K562 (cell line): ENCODE results near the gene SRRT. TPM values are rescaled to one million over a fixed set of nuclear protein-coding genes. Genes with fewer than 3 reads are reported as not detected.

ENCODE experiments used
- ARNT ChIP-seq, 2 experiments: fragments of 450-650 bp; IDR thresholded peaks; 2 replicates each; pipeline ENCODE4 v1.6.1; 2016; ENCODE audit warnings: mild to moderate bottlenecking in 1 of 2
- FOXJ3 ChIP-seq: sonication (generic); formaldehyde crosslinking; IDR thresholded peaks from 2 replicates; pipeline ENCODE4 v1.4.0; 2020; ENCODE audit warnings: mild to moderate bottlenecking, missing genetic modification reagents
- HNRNPH1 ChIP-seq: fragments of 200-400 bp; formaldehyde crosslinking; optimal IDR thresholded peaks from 2 replicates; pipeline ENCODE3; 2017; ENCODE audit warnings: low read depth, mild to moderate bottlenecking, low read length, moderate library complexity
- HSF4 ChIP-seq: fragments of 250-450 bp; sonication (Bioruptor Pico); IDR thresholded peaks from 2 replicates; pipeline ENCODE4 v2.1.2; 2022; ENCODE audit warnings: mild to moderate bottlenecking, moderate library complexity, borderline replicate concordance
- MIER1 ChIP-seq: fragments of 450-650 bp; IDR thresholded peaks from 2 replicates; pipeline ENCODE4 v1.6.1; 2016; ENCODE audit warnings: antibody characterized with exemption, mild to moderate bottlenecking, low read depth
- NCOA6 ChIP-seq: fragments of 450-650 bp; IDR thresholded peaks from 2 replicates; pipeline ENCODE4 v1.6.1; 2017; ENCODE audit warnings: mild to moderate bottlenecking
- NFE2 ChIP-seq: IDR thresholded peaks from 2 replicates; pipeline ENCODE4 v1.6.1; 2014; ENCODE audit warnings: antibody characterized with exemption, low read depth
- PRMT5 ChIP-seq: sonication (generic); formaldehyde crosslinking; IDR thresholded peaks from 2 replicates; pipeline ENCODE4 v1.5.0; 2020; ENCODE audit warnings: missing genetic modification reagents
- PRPF4 ChIP-seq: fragments of 200-400 bp; formaldehyde crosslinking; IDR thresholded peaks from one replicate; pipeline ENCODE4 v1.6.1; 2017; ENCODE audit warnings: low read length, low read depth, mild to moderate bottlenecking; ENCODE audit not compliant: insufficient read depth, poor library complexity, severe bottlenecking
- SIN3B ChIP-seq: fragments of 450-650 bp; IDR thresholded peaks from 2 replicates; pipeline ENCODE4 v1.6.1; 2017; ENCODE audit warnings: low read depth, mild to moderate bottlenecking, moderate library complexity
- XRCC3 ChIP-seq: fragments of 450-650 bp; IDR thresholded peaks from 2 replicates; pipeline ENCODE4 v1.6.1; 2017; ENCODE audit warnings: mild to moderate bottlenecking, moderate library complexity
- polyA plus RNA-seq, 8 experiments: library from polyadenylated mRNA; depleted of rRNA in 4 of 8; stranded (reverse) in 5 of 8; unstranded in 3 of 8; fragments of >200 nt; fragmentation: Nextera tagmentation in 2 of 8; fragmentation: Illumina TruSeq in 1 of 8; extraction: Ambion mirVana in 2 of 8; extraction: Trizol in 1 of 8; gene quantifications; 2 replicates each; pipeline versions ENCODE4 v1.2.1 to v1.2.3, GENCODE V29; 2011 to 2014; ENCODE audit warnings: inconsistent platforms in 1 of 8, missing spikeins in 1 of 8
- total RNA-seq, 7 experiments: library from RNA; depleted of rRNA in 6 of 7; stranded (reverse); fragments of >200 nt in 6 of 7; fragmentation: Illumina TruSeq in 2 of 7; extraction: Trizol in 2 of 7; gene quantifications; 2 replicates each; pipeline versions ENCODE4 v1.2.1 to v1.2.3, GENCODE V29; 2011 to 2021; ENCODE audit warnings: low replicate concordance in 1 of 7
- TF ChIP-seq, protein P1 (sequence below), 2 experiments: fragments of 450-650 bp in 1 of 2; sonication (generic) in 1 of 2; formaldehyde crosslinking; conservative IDR thresholded peaks; 2 replicates each; pipeline versions ENCODE4 v1.4.0 to v1.8.1; 2020 to 2022; ENCODE audit warnings: mild to moderate bottlenecking in 1 of 2, missing genetic modification reagents in 1 of 2
- TF ChIP-seq, protein P2 (sequence below): IDR thresholded peaks from 2 replicates; pipeline ENCODE4 v1.6.1; 2011; ENCODE audit not compliant: insufficient read length; ENCODE audit errors: extremely low read depth
- TF ChIP-seq, protein P3 (sequence below): fragments of 450-650 bp; conservative IDR thresholded peaks from 2 replicates; pipeline ENCODE4 v1.6.1; 2016; ENCODE audit warnings: missing genetic modification characterization, low read depth, mild to moderate bottlenecking, missing compliant biosample characterization, moderate library complexity
- TF ChIP-seq, protein P4 (sequence below): fragments of 250-450 bp; sonication (Bioruptor Pico); IDR thresholded peaks from 2 replicates; pipeline ENCODE4 v1.5.0; 2021; ENCODE audit warnings: mild to moderate bottlenecking, borderline replicate concordance
- TF ChIP-seq, protein P5 (sequence below): fragments of 450-650 bp; IDR thresholded peaks from 2 replicates; pipeline ENCODE4 v1.7.0; 2016; ENCODE audit warnings: borderline replicate concordance
- TF ChIP-seq, protein P6 (sequence below): fragments of 250-450 bp; sonication (Bioruptor Pico); IDR thresholded peaks from 2 replicates; pipeline ENCODE4 v1.5.0; 2021; ENCODE audit warnings: mild to moderate bottlenecking, moderate library complexity

Gene SRRT
- total and polyA plus RNA-seq, 9 of the 15 experiments (the other 6 are each of a cell fraction or from before 2014, with no cell fraction given) = 10.3 to 263 (median 84.4) TPM

DNA sequence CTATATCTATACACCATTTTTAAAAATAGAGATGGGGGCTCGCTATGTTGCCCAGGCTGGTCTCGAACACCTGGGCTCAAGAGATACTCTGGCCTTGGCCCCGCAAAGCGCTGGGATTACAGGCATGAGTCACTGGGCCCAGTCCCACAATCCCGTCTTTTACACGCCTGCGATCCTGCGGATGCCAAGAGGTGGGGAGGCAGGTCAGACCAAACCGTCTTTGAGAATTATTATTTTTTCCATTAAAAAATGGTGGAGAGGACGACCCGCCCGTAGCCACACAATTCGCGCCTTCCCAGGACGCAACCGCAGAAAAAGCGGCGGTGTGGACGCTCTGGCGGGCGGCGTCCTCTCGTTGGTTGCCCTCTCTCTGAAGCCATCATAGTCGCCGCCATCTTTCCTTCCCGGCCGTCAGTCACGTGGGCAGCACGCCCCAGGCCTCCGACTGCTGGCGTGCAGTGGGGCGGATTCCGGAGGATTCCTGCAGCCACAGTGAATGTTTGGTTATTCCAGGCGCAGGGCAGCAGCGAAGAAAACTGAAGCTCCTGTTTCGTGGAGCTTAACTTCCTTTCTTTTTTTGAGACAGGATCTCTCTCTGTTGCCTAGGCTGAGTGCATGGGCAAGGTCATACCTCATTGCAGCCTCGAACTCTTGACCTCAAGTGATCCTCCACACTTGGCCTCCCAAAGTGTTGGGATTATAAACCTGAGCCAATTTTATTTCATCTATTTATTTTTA lies 37.6 kb upstream of the SRRT start (continued):
- TF ChIP-seq, protein P1, sequence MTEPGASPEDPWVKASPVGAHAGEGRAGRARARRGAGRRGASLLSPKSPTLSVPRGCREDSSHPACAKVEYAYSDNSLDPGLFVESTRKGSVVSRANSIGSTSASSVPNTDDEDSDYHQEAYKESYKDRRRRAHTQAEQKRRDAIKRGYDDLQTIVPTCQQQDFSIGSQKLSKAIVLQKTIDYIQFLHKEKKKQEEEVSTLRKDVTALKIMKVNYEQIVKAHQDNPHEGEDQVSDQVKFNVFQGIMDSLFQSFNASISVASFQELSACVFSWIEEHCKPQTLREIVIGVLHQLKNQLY (CRISPR knock-in tag; conservative IDR thresholded peaks at IDR 0.05) = peak; percentile 89 to 92
- TF ChIP-seq, protein P2, sequence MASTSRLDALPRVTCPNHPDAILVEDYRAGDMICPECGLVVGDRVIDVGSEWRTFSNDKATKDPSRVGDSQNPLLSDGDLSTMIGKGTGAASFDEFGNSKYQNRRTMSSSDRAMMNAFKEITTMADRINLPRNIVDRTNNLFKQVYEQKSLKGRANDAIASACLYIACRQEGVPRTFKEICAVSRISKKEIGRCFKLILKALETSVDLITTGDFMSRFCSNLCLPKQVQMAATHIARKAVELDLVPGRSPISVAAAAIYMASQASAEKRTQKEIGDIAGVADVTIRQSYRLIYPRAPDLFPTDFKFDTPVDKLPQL = no peak
- TF ChIP-seq, protein P3, sequence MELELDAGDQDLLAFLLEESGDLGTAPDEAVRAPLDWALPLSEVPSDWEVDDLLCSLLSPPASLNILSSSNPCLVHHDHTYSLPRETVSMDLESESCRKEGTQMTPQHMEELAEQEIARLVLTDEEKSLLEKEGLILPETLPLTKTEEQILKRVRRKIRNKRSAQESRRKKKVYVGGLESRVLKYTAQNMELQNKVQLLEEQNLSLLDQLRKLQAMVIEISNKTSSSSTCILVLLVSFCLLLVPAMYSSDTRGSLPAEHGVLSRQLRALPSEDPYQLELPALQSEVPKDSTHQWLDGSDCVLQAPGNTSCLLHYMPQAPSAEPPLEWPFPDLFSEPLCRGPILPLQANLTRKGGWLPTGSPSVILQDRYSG (tag) = no peak
- TF ChIP-seq HNRNPH1 = no peak
- TF ChIP-seq MIER1 = no peak
- no peak for TF ChIP-seq XRCC3
- TF ChIP-seq HSF4 (CRISPR knock-in tag) = no peak
- TF ChIP-seq, protein P4, sequence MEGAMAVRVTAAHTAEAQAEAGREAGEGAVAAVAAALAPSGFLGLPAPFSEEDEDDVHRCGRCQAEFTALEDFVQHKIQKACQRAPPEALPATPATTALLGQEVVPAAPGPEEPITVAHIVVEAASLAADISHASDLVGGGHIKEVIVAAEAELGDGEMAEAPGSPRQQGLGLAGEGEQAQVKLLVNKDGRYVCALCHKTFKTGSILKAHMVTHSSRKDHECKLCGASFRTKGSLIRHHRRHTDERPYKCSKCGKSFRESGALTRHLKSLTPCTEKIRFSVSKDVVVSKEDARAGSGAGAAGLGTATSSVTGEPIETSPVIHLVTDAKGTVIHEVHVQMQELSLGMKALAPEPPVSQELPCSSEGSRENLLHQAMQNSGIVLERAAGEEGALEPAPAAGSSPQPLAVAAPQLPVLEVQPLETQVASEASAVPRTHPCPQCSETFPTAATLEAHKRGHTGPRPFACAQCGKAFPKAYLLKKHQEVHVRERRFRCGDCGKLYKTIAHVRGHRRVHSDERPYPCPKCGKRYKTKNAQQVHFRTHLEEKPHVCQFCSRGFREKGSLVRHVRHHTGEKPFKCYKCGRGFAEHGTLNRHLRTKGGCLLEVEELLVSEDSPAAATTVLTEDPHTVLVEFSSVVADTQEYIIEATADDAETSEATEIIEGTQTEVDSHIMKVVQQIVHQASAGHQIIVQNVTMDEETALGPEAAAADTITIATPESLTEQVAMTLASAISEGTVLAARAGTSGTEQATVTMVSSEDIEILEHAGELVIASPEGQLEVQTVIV = no peak
- TF ChIP-seq, protein P5, sequence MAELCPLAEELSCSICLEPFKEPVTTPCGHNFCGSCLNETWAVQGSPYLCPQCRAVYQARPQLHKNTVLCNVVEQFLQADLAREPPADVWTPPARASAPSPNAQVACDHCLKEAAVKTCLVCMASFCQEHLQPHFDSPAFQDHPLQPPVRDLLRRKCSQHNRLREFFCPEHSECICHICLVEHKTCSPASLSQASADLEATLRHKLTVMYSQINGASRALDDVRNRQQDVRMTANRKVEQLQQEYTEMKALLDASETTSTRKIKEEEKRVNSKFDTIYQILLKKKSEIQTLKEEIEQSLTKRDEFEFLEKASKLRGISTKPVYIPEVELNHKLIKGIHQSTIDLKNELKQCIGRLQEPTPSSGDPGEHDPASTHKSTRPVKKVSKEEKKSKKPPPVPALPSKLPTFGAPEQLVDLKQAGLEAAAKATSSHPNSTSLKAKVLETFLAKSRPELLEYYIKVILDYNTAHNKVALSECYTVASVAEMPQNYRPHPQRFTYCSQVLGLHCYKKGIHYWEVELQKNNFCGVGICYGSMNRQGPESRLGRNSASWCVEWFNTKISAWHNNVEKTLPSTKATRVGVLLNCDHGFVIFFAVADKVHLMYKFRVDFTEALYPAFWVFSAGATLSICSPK = no peak
- TF ChIP-seq PRMT5 (CRISPR knock-in tag) = no peak
- no peak for TF ChIP-seq SIN3B
- TF ChIP-seq, protein P6, sequence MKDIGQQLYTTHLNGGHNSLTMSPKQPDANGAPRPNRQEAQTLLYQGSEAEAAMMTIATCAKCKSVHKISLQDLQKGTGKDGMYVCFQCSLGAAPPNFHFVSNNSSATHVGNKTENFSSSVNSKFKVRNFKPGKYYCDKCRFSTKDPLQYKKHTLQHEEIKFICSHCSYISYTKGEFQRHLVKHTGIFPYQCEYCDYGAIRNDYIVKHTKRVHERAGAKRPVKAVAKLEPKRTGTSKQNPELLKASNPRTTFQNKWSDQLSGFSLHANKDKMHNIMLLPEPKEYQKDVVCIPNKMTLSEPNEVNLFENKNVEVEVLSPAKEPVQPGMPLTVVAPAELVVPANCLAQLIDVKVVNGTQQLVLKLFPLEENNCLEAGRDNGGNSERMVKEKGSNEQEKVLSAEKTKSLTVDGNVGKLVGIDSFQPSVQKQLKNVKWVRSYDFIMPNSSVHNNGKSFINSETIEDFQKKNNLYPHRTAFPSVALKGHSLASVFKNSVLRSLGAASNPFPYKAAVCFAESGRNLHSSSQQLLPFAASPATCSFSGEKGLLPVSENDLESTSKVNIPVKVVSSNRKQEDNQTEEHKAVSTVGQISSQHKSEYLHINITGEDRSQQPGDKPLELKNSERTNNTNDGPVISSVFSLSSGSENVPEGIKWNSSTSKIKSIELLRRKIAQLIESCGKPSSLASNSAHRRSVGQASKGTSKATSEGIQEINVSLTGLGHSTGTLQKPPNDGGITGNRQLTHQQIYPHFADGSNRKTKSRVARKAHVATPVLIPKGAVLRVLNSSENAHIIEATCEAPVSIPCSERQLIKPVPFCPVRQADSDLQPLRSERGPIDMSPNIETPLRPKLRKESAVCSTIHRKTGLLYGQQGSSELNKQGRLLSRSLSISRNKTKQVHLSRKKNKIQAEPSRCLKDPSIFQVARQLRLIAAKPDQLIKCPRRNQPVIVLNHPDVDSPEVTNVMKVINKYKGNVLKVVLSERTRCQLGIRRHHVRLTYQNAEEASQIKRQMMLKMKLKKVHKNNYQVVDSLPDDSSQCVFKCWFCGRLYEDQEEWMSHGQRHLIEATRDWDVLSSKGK (CRISPR knock-in tag) = no peak
- no peak for TF ChIP-seq PRPF4
- TF ChIP-seq FOXJ3 (CRISPR knock-in tag) = no peak
- no peak for TF ChIP-seq NCOA6
- TF ChIP-seq ARNT (IDR thresholded peaks at IDR 0.05) = peak; percentile 51 to 54; a peak in 1 of 4 replicates
- TF ChIP-seq NFE2 = no peak
